GM12878 (cell line): Measurements from ENCODE around the gene SCUBE3. TPM values are rescaled to one million over a fixed set of nuclear protein-coding genes. Genes with fewer than 3 reads are reported as not detected.

Experiments used
- ATAC-seq: fragments of 200-7000 bp; cut with Tn5 transposase; 3 replicates; pipeline ENCODE4 v1.9.1; 2020; ENCODE audit warnings: mild to moderate bottlenecking, moderate library complexity
- BruUV-seq: library from RNA; stranded (reverse); fragments of 400-500 nt; replicated peaks from 2 replicates; lab custom pipeline; 2021; lab: Mats Ljungman, UMichigan
- CTCF ChIA-PET: fragments of 300-600 bp; sonication (Branson Sonifier 250); formaldehyde crosslinking; extraction: SDS; loops from one replicate; lab custom pipeline; 2021; ENCODE audit warnings: inconsistent platforms; lab: Yijun Ruan, JAX
- POLR2A ChIA-PET: fragments of 350-600 bp; formaldehyde crosslinking; extraction: SDS; loops from one replicate; lab custom pipeline; 2021; ENCODE audit warnings: inconsistent platforms; lab: Charles Lee
- RAD21 ChIA-PET: fragments of 300-600 bp; sonication (Branson Sonifier 250); formaldehyde crosslinking; loops from one replicate; lab custom pipeline; 2023; ENCODE audit warnings: antibody characterized with exemption; ENCODE audit not compliant: unreplicated experiment; lab: Charles Lee
- SMC1A ChIA-PET: fragments of 300-600 bp; sonication (Branson Sonifier 250); formaldehyde crosslinking; loops from one replicate; lab custom pipeline; 2023; ENCODE audit not compliant: unreplicated experiment, uncharacterized antibody; lab: Charles Lee
- DNase-seq: peaks from one replicate; pipeline ENCODE4 v3.0.0-alpha.2; 2011; ENCODE audit warnings: low read depth, low spot score
- FAIRE-seq: peaks from 3 replicates; lab custom pipeline; 2011; peaks lifted over from hg19 to GRCh38; lab: Jason Lieb, UNC
- H2AFZ ChIP-seq: 2 replicates; pipeline ENCODE4 v1.6.0; 2011; ENCODE audit warnings: low read depth, low read length, control low read depth; ENCODE audit not compliant: control insufficient read depth
- H3K27ac ChIP-seq: 2 replicates; pipeline ENCODE4 v1.5.1; 2011; ENCODE audit warnings: control low read depth; ENCODE audit not compliant: control insufficient read depth, insufficient read depth
- H3K27me3 ChIP-seq, 2 experiments: replicated peaks in 1 of 2; 2 replicates each; pipeline versions ENCODE4 v1.6.0 to v1.6.1; 2011; ENCODE audit warnings: low read length in 1 of 2; ENCODE audit not compliant: control insufficient read depth in 2 of 2, insufficient read depth in 2 of 2
- H3K36me3 ChIP-seq, 2 experiments: 2 replicates each; pipeline ENCODE4 v1.5.1; 2011; ENCODE audit warnings: low read length in 1 of 2; ENCODE audit not compliant: control insufficient read depth in 2 of 2, insufficient read depth in 2 of 2
- H3K4me1 ChIP-seq: 2 replicates; pipeline ENCODE4 v1.6.1; 2011; ENCODE audit warnings: mild to moderate bottlenecking, low read length, moderate library complexity, mixed read lengths; ENCODE audit not compliant: control insufficient read depth, insufficient read depth
- H3K4me2 ChIP-seq: 2 replicates; pipeline ENCODE4 v1.6.0; 2011; ENCODE audit warnings: control low read depth; ENCODE audit not compliant: control insufficient read depth, insufficient read depth
- H3K4me3 ChIP-seq: fragments of 200-600 bp; sonication (generic); 2 replicates; pipeline ENCODE4 v1.5.1; 2016
- H3K79me2 ChIP-seq: 2 replicates; pipeline ENCODE4 v1.6.0; 2011; ENCODE audit warnings: low read length; ENCODE audit not compliant: control insufficient read depth, insufficient read depth
- H3K9ac ChIP-seq: 2 replicates; pipeline ENCODE4 v1.8.0; 2011; ENCODE audit warnings: low read length, control low read depth, mixed read lengths; ENCODE audit not compliant: control insufficient read depth, insufficient read depth
- H3K9me3 ChIP-seq: replicated peaks from 3 replicates; pipeline ENCODE4 v1.5.1; 2011; ENCODE audit warnings: mild to moderate bottlenecking, low read length; ENCODE audit not compliant: control insufficient read depth, insufficient read depth
- H4K20me1 ChIP-seq: 2 replicates; pipeline ENCODE4 v1.6.0; 2011; ENCODE audit not compliant: control insufficient read depth, insufficient read depth
- BACH1 ChIP-seq: fragments of 450-650 bp; IDR thresholded peaks from 2 replicates; pipeline ENCODE4 v1.6.1; 2017; ENCODE audit warnings: mild to moderate bottlenecking, borderline replicate concordance
- CBFB ChIP-seq: IDR thresholded peaks from 2 replicates; pipeline ENCODE4 v1.6.1; 2016; ENCODE audit warnings: antibody characterized with exemption, low read depth
- CREM ChIP-seq: IDR thresholded peaks from 2 replicates; pipeline ENCODE4 v1.6.1; 2014; ENCODE audit warnings: antibody characterized with exemption, low read depth
- IRF3 ChIP-seq: fragments of 450-650 bp; IDR thresholded peaks from 2 replicates; pipeline ENCODE4 v1.6.1; 2014; ENCODE audit warnings: mild to moderate bottlenecking
- IRF4 ChIP-seq: IDR thresholded peaks from 2 replicates; pipeline ENCODE4 v1.6.1; 2011; ENCODE audit warnings: low read depth, low read length
- JUND ChIP-seq: IDR thresholded peaks from 2 replicates; pipeline ENCODE4 v1.6.1; 2012; ENCODE audit warnings: low read depth, mild to moderate bottlenecking, low read length, improper control_type of control experiment, moderate library complexity
- NR2F1 ChIP-seq: fragments of 450-650 bp; conservative IDR thresholded peaks from 2 replicates; pipeline ENCODE4 v1.6.1; 2017; ENCODE audit warnings: mild to moderate bottlenecking
- NRF1 ChIP-seq: conservative IDR thresholded peaks from 2 replicates; pipeline ENCODE4 v1.6.1; 2011; ENCODE audit warnings: mild to moderate bottlenecking, low read depth, low read length, improper control_type of control experiment
- PAX5 ChIP-seq: IDR thresholded peaks from 2 replicates; pipeline ENCODE4 v1.6.1; 2011; ENCODE audit warnings: low read depth, low read length, borderline replicate concordance
- POLR2A ChIP-seq: IDR thresholded peaks from 2 replicates; pipeline ENCODE4 v1.6.1; 2011; ENCODE audit warnings: low read depth, mild to moderate bottlenecking, low read length
- SP1 ChIP-seq: IDR thresholded peaks from one replicate; pipeline ENCODE4 v1.6.1; 2011; ENCODE audit warnings: low read depth, low read length
- SREBF1 ChIP-seq: IDR thresholded peaks from 2 replicates; pipeline ENCODE4 v1.6.1; 2012; ENCODE audit warnings: mild to moderate bottlenecking, low read length
- TAF1 ChIP-seq: IDR thresholded peaks from 2 replicates; pipeline ENCODE4 v1.6.1; 2011; ENCODE audit warnings: mild to moderate bottlenecking, low read depth, low read length, borderline replicate concordance
- TCF7 ChIP-seq: IDR thresholded peaks from 2 replicates; pipeline ENCODE4 v1.6.1; 2014; ENCODE audit warnings: antibody characterized with exemption, borderline replicate concordance
- WGBS: methylation state at CpG from one replicate; pipeline ENCODE4 v1.1.6; 2016; ENCODE audit warnings: low lambda C conversion rate; ENCODE audit not compliant: insufficient replicate concordance, insufficient coverage; ENCODE audit errors: missing lambda C conversion rate; 5-methylcytosine and 5-hydroxymethylcytosine counted together
- in situ Hi-C: fragments of 300-500 bp; cut with MboI; formaldehyde crosslinking; loops from 9 replicates; pipeline ENCODE4 v1.14.3; 2018; ENCODE audit warnings: mixed read lengths
- intact Hi-C: fragments of 100-400 bp; cut with micrococcal nuclease; formaldehyde crosslinking; loops from one replicate; pipeline ENCODE4 v1.14.2; 2022; ENCODE audit not compliant: unreplicated experiment
- polyA plus RNA-seq, 11 experiments: library from polyadenylated mRNA; depleted of rRNA in 4 of 11; unstranded in 6 of 11; stranded (reverse) in 5 of 11; fragments of >200 nt; fragmentation: Nextera tagmentation in 4 of 11; fragmentation: Illumina TruSeq in 1 of 11; extraction: Ambion mirVana in 4 of 11; extraction: Trizol in 1 of 11; gene quantifications; 1 replicate in 1 of 11; 2 replicates in 10 of 11; pipeline versions ENCODE4 v1.2.1 to v1.2.3, GENCODE V29; 2011 to 2016; ENCODE audit warnings: inconsistent platforms in 2 of 11, missing spikeins in 2 of 11, low read depth in 1 of 11
- total RNA-seq, 4 experiments: library from RNA; depleted of rRNA in 3 of 4; stranded (reverse); fragments of >200 nt in 3 of 4; fragmentation: Illumina TruSeq in 1 of 4; extraction: Trizol in 1 of 4; gene quantifications; 2 replicates each; pipeline versions ENCODE4 v1.2.1 to v1.2.3, GENCODE V29; 2013 to 2021

The SCUBE3 gene
- total and polyA plus RNA-seq, 10 of the 15 experiments (the other 5 are each of a cell fraction or from before 2014, with no cell fraction given) = under 0.01 to 0.20 (median 0.07) TPM; not detected in 4

DNA sequence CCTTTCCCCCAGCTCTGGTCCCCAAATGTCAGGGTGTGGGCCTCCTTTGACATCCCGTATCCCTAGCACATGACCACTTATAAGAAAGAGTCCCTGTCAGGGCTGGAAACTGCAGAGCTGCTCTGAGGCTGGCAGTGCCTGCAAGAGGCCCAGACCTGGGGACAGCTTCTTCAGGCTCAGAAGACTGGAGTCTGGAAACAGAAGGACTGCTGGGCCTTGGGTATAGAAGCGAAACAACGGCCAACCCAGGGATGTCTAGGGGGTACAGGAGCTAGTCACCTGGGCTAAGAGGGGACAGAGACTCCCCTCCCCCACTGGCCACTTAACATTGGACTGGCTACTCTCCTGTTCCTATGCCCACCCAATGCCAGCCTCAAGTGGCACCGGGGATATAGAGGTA lies 4.7 kb downstream of the SCUBE3 start:
- ChIA-PET RAD21 (no interaction called here), POLR2A (interaction anchor here (0.5 kb wide), 1 partner anchor 896 kb away, joined by 3 read pairs; no protein-coding TSS in a partner anchor), SMC1A (interaction anchor here (1.0 to 1.4 kb wide), 2 partner anchors 12 to 71 kb away, joined by 3 read pairs; no protein-coding TSS in a partner anchor), CTCF (interaction anchor here (1.1 to 4.1 kb wide), 2 partner anchors 13 to 109 kb away, joined by 3 to 23 read pairs; no protein-coding TSS in a partner anchor)
- Histone ChIP-seq H3K36me3 (no peaks in the 10 kb centered on the region), H3K4me2 (no peak overlapping the region), H4K20me1 (no peaks in the 10 kb centered on the region), H3K27ac (no peak overlapping the region), H3K9ac (no peak overlapping the region), H3K27me3 (peaks cover 5 to 9% of the 10 kb centered on the region in 2 experiments), H3K4me3 (no peak overlapping the region), H2AFZ (no peak overlapping the region)
- WGBS = 67% methylated on average over 4 of the region's 4 CpGs
- FAIRE-seq = no peak
- BruUV-seq = no TSS peak
- TF ChIP-seq NRF1 (no peak), CREM (no peak), IRF4 (no peak), IRF3 (no peak), PAX5 (no peak), NR2F1 (no peak), SP1 (no peak), TCF7 (no peak), JUND (no peak), BACH1 (no peak), SREBF1 (no peak), CBFB (no peak), POLR2A (no peak), TAF1 (no peak)
- TF ChIP-seq, all 136 proteins: peak for 0
- Histone ChIP-seq H3K4me1 (no peaks in the 10 kb centered on the region), H3K9me3 (no peaks in the 10 kb centered on the region), H3K79me2 (no peaks in the 10 kb centered on the region)
- in situ Hi-C loops (no loop called here), intact Hi-C loops (no loop called here)
- ATAC-seq (no peak), DNase-seq (no peak)
